H1 (cell line): ENCODE measurements around the gene CERT1. TPM values are rescaled to one million over a fixed set of nuclear protein-coding genes. Genes with fewer than 3 reads are reported as not detected.
A peak's percentile ranks its signal among the peaks of the same experiment; 100 is the strongest.

Experiments used
- CTCF ChIA-PET: fragments of 300-600 bp; sonication (Branson Sonifier 250); formaldehyde crosslinking; loops from one replicate; lab custom pipeline; 2021; ENCODE audit not compliant: partially characterized antibody; lab: Charles Lee
- POLR2A ChIA-PET: fragments of 300-600 bp; sonication (Branson Sonifier 250); formaldehyde crosslinking; loops from one replicate; lab custom pipeline; 2021; ENCODE audit warnings: inconsistent platforms; ENCODE audit not compliant: partially characterized antibody; lab: Charles Lee
- DNase-seq, 2 experiments: peaks; one replicate each; pipeline versions ENCODE4 v3.0.0 to v3.0.0-alpha.2; 2010 to 2022; ENCODE audit warnings: low spot score in 2 of 2, low read depth in 1 of 2, mixed read lengths in 1 of 2
- FAIRE-seq: peaks from 2 replicates; lab custom pipeline; 2011; peaks lifted over from hg19 to GRCh38; lab: Jason Lieb, UNC
- H2AFZ ChIP-seq: 2 replicates; pipeline ENCODE4 v1.8.1; 2012; ENCODE audit warnings: low read length, inconsistent platforms
- H2AK5ac ChIP-seq: 2 replicates; pipeline ENCODE4 v1.6.1; 2013; ENCODE audit warnings: low read depth, low read length
- H2BK120ac ChIP-seq: replicated peaks from 2 replicates; pipeline ENCODE3; 2013; ENCODE audit warnings: low read depth, low read length, inconsistent platforms
- H2BK12ac ChIP-seq: 2 replicates; pipeline ENCODE4 v1.6.1; 2013; ENCODE audit warnings: low read depth, low read length
- H2BK15ac ChIP-seq: 2 replicates; pipeline ENCODE4 v1.6.1; 2013; ENCODE audit warnings: low read length
- H2BK20ac ChIP-seq: 2 replicates; pipeline ENCODE4 v1.6.1; 2013; ENCODE audit warnings: low read length
- H2BK5ac ChIP-seq: 2 replicates; pipeline ENCODE4 v1.6.1; 2013; ENCODE audit warnings: low read depth, low read length
- H3K14ac ChIP-seq: 2 replicates; pipeline ENCODE4 v1.6.1; 2013; ENCODE audit warnings: inconsistent platforms; ENCODE audit not compliant: insufficient read length
- H3K18ac ChIP-seq: 2 replicates; pipeline ENCODE4 v1.6.1; 2013; ENCODE audit warnings: low read length; ENCODE audit errors: extremely low read depth
- H3K23ac ChIP-seq: 2 replicates; pipeline ENCODE4 v1.6.1; 2013; ENCODE audit warnings: inconsistent platforms; ENCODE audit not compliant: insufficient read length
- H3K23me2 ChIP-seq: 2 replicates; pipeline ENCODE4 v1.6.1; 2013; ENCODE audit warnings: low read depth, low read length
- H3K27ac ChIP-seq: 2 replicates; pipeline ENCODE4 v1.6.1; 2011; ENCODE audit warnings: low read depth, low read length, inconsistent platforms
- H3K27me3 ChIP-seq, 4 experiments: replicated peaks in 1 of 4; 1 replicate in 1 of 4; 2 replicates in 3 of 4; pipeline versions ENCODE4 v1.6.1 to v1.8.1; 2011 to 2013; ENCODE audit warnings: low read length in 3 of 4, mild to moderate bottlenecking in 3 of 4, inconsistent platforms in 2 of 4, mixed read lengths in 2 of 4, moderate library complexity in 1 of 4; ENCODE audit not compliant: control insufficient read depth in 3 of 4, insufficient read depth in 3 of 4; ENCODE audit errors: extremely low read depth in 1 of 4
- H3K36me3 ChIP-seq, 4 experiments: 2 replicates each; pipeline versions ENCODE4 v1.6.1 to v1.8.1; 2011 to 2013; ENCODE audit warnings: mild to moderate bottlenecking in 4 of 4, low read length in 3 of 4, moderate library complexity in 2 of 4, control low read depth in 1 of 4, inconsistent platforms in 1 of 4; ENCODE audit not compliant: insufficient read depth in 4 of 4, control insufficient read depth in 2 of 4
- H3K4ac ChIP-seq: replicated peaks from 2 replicates; pipeline ENCODE3; 2013; ENCODE audit warnings: low read length, low read depth, mixed read lengths, inconsistent platforms; ENCODE audit not compliant: insufficient read length
- H3K4me1 ChIP-seq, 4 experiments: replicated peaks in 1 of 4; 1 replicate in 1 of 4; 2 replicates in 3 of 4; pipeline versions ENCODE4 v1.6.1 to v1.8.1; 2011 to 2013; ENCODE audit warnings: low read length in 3 of 4, inconsistent platforms in 2 of 4, mixed read lengths in 1 of 4; ENCODE audit not compliant: insufficient read depth in 4 of 4, control insufficient read depth in 3 of 4
- H3K4me2 ChIP-seq, 2 experiments: 2 replicates each; pipeline versions ENCODE4 v1.6.1 to v1.8.1; 2011 to 2013; ENCODE audit warnings: low read depth in 2 of 2, low read length in 2 of 2, control low read depth in 1 of 2, inconsistent platforms in 1 of 2, mild to moderate bottlenecking in 1 of 2; ENCODE audit not compliant: insufficient read depth in 1 of 2
- H3K4me3 ChIP-seq, 4 experiments: fragments of 200-600, 300-600 bp in 1 of 4; sonication (generic), shearing (Covaris generic), sonication (Bioruptor Twin) in 1 of 4; 2 replicates each; pipeline versions ENCODE4 v1.5.1 to v1.8.1; 2011 to 2016; ENCODE audit warnings: low read length in 4 of 4, low read depth in 3 of 4, control low read depth in 2 of 4, inconsistent platforms in 2 of 4, mild to moderate bottlenecking in 2 of 4, mixed read lengths in 1 of 4, moderate library complexity in 1 of 4; ENCODE audit not compliant: insufficient read depth in 2 of 4; ENCODE audit errors: extremely low read depth in 1 of 4
- H3K56ac ChIP-seq: replicated peaks from 2 replicates; pipeline ENCODE3; 2013; ENCODE audit warnings: low read depth, mild to moderate bottlenecking, mixed read lengths, low read length, inconsistent platforms; ENCODE audit not compliant: insufficient read length
- H3K79me1 ChIP-seq: 2 replicates; pipeline ENCODE4 v1.6.1; 2013; ENCODE audit warnings: low read depth, low read length, control low read depth
- H3K79me2 ChIP-seq, 2 experiments: 2 replicates each; pipeline versions ENCODE4 v1.6.1 to v1.8.1; 2012 to 2013; ENCODE audit warnings: low read length in 2 of 2, mild to moderate bottlenecking in 2 of 2, inconsistent platforms in 1 of 2; ENCODE audit not compliant: insufficient read depth in 2 of 2, control insufficient read depth in 1 of 2
- H3K9ac ChIP-seq, 4 experiments: replicated peaks in 1 of 4; 1 replicate in 1 of 4; 2 replicates in 3 of 4; pipeline versions ENCODE4 v1.6.1 to v1.8.1; 2011 to 2013; ENCODE audit warnings: low read depth in 3 of 4, low read length in 3 of 4, control low read depth in 2 of 4, mild to moderate bottlenecking in 2 of 4, moderate library complexity in 2 of 4, inconsistent platforms in 1 of 4; ENCODE audit errors: extremely low read depth in 1 of 4
- H3K9me3 ChIP-seq, 2 experiments: 2 replicates each; pipeline versions ENCODE4 v1.6.1 to v1.8.1; 2012 to 2013; ENCODE audit warnings: mild to moderate bottlenecking in 2 of 2, moderate library complexity in 2 of 2, control low read depth in 1 of 2, inconsistent platforms in 1 of 2, low read depth in 1 of 2, low read length in 1 of 2, mixed read lengths in 1 of 2; ENCODE audit not compliant: insufficient read depth in 2 of 2
- H4K20me1 ChIP-seq, 2 experiments: replicated peaks in 1 of 2; 2 replicates each; pipeline versions ENCODE3 to v1.8.1; 2011 to 2013; ENCODE audit warnings: inconsistent platforms in 2 of 2, low read length in 2 of 2, mild to moderate bottlenecking in 1 of 2; ENCODE audit not compliant: insufficient read depth in 2 of 2, control insufficient read depth in 1 of 2
- H4K5ac ChIP-seq: 2 replicates; pipeline ENCODE4 v1.6.1; 2013; ENCODE audit warnings: low read length, low read depth, mixed read lengths, inconsistent platforms; ENCODE audit not compliant: insufficient read length
- H4K8ac ChIP-seq: 2 replicates; pipeline ENCODE4 v1.8.0; 2013; ENCODE audit warnings: mild to moderate bottlenecking, moderate library complexity, low read length, inconsistent platforms; ENCODE audit not compliant: insufficient read depth; ENCODE audit errors: extremely low read depth
- H4K91ac ChIP-seq: replicated peaks from 2 replicates; pipeline ENCODE3; 2013; ENCODE audit warnings: low read length, mixed read lengths, inconsistent platforms; ENCODE audit not compliant: insufficient read length
- MAX ChIP-seq: IDR thresholded peaks from 2 replicates; pipeline ENCODE4 v1.6.1; 2012; ENCODE audit warnings: inconsistent platforms
- SP4 ChIP-seq: IDR thresholded peaks from 2 replicates; pipeline ENCODE4 v1.6.1; 2012; ENCODE audit warnings: low read length, inconsistent platforms
- WGBS, 2 experiments: shearing (Covaris generic) in 1 of 2; methylation state at CpG; one replicate each; pipeline versions ENCODE4 v1.1.6 to v1.1.7; 2013 to 2015; ENCODE audit warnings: low lambda C conversion rate in 2 of 2, mixed read lengths in 2 of 2, inconsistent platforms in 1 of 2, low coverage in 1 of 2, missing lambda C conversion rate in 1 of 2; ENCODE audit not compliant: insufficient replicate concordance in 2 of 2, insufficient coverage in 1 of 2, insufficient read length in 1 of 2; ENCODE audit errors: extremely low coverage in 1 of 2, missing lambda C conversion rate in 1 of 2; 5-methylcytosine and 5-hydroxymethylcytosine counted together
- polyA plus RNA-seq, 7 experiments: library from polyadenylated mRNA; depleted of rRNA in 3 of 7; stranded (reverse) in 5 of 7; unstranded in 2 of 7; fragments of >200 nt in 5 of 7; fragments of 200-250 nt in 2 of 7; gene quantifications; 1 replicate in 5 of 7; 2 replicates in 1 of 7; 4 replicates in 1 of 7; pipeline versions ENCODE4 v1.2.1 to v1.2.3, GENCODE V29; 2011 to 2013; ENCODE audit warnings: missing spikeins in 2 of 7, mixed read lengths in 2 of 7
- total RNA-seq: library from RNA; stranded (reverse); fragmentation: NEBNext Ultra II Directional; extraction: Animal tissue kit (Norgen Biotek cat#: 25700); gene quantifications from 2 replicates; pipeline ENCODE4 v1.2.1, GENCODE V29; 2021

CERT1 gene
- total and polyA plus RNA-seq, 2 of the 8 experiments (the other 6 are each of a cell fraction or from before 2014, with no cell fraction given), result 7.8 to 55.3 TPM

DNA sequence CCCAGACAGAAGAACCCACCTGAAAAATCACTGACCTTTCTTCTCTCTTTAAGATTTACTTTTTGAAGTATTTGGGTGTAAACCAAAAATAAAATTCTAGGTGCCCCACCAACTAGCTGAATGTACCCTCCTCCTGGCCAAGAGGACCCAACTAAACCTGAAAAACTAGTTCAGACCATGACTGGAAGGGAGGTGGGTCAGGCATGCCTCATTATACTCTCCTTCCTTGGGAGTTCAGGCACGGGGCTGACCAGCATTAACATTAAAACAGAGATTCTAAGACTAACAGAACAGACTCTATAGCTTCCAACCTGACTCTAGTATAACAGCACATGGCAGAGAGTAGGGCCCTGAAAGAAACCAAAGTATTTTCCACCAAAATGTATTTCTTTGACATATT is 61.4 kb downstream of the CERT1 start:
- Histone ChIP-seq H3K27ac (no peak overlapping the region), H3K4me2 (peak overlapping the region in 1 of 2 experiments; percentile 27; a peak in 1 of 4 replicates), H3K56ac (no peak overlapping the region), H4K5ac (no peak overlapping the region), H3K79me2 (peaks cover 0 to 3% of the 10 kb centered on the region in 2 experiments; a peak in 1 of 4 replicates), H4K91ac (no peak overlapping the region), H3K79me1 (no peaks in the 10 kb centered on the region), H2AFZ (no peak overlapping the region), H3K36me3 (no peaks in the 10 kb centered on the region), H4K20me1 (no peaks in the 10 kb centered on the region), H3K18ac (no peak overlapping the region), H2BK15ac (no peak overlapping the region), H2BK120ac (no peak overlapping the region), H3K23ac (no peak overlapping the region)
- FAIRE-seq, result no peak
- 50% methylated on average over 1 of the region's 1 CpG; no CpG with 5 or more reads in 1 of the 2 experiments for WGBS, 2 experiments
- TF ChIP-seq SP4, result no peak
- 0 out of 2 replicates have a peak, but pooled peaks have one; percentile 19 for TF ChIP-seq MAX
- TF ChIP-seq, all 59 proteins: peak for 1
- Histone ChIP-seq H2AK5ac (no peak overlapping the region), H3K23me2 (no peaks in the 10 kb centered on the region), H3K14ac (no peak overlapping the region), H2BK20ac (no peak overlapping the region), H3K9me3 (no peaks in the 10 kb centered on the region), H2BK5ac (no peak overlapping the region), H3K4me3 (no peak overlapping the region), H3K9ac (no peak overlapping the region), H2BK12ac (no peak overlapping the region), H3K27me3 (no peaks in the 10 kb centered on the region), H4K8ac (no peak overlapping the region), H3K4me1 (0 out of 7 replicates have a peak, but pooled peaks cover 0 to 3% (median 0%) of the 10 kb centered on the region in 4 experiments), H3K4ac (no peak overlapping the region)
- no peak for DNase-seq
- CTCF ChIA-PET, result interaction anchor here (0.6 kb wide), 1 partner anchor 169 kb away, joined by 3 read pairs; no protein-coding TSS in a partner anchor
- POLR2A ChIA-PET, result interaction anchor here (1.0 kb wide), 1 partner anchor 19 kb away, joined by 3 read pairs; no protein-coding TSS in a partner anchor
